Measurements from ENCODE around the gene DNAJC6.
"Not testable (repeated sequence)": the region's sequence is repeated elsewhere in the genome, so short reads cannot be mapped to it uniquely, and the experiment has no call there.

DNAJC6 gene

GRCh38 chr1:65277605-65278347 lies 31.6 kb upstream of the DNAJC6 start:
- no peak for DNase-seq (ENCODE audit: low spot score)
- no peak for TF ChIP-seq CTCF (IDR thresholded peaks at IDR 0.05; ENCODE audit: borderline replicate concordance, control extremely low read depth, extremely low read depth, insufficient read depth, missing control alignments)
- in situ Hi-C loops (cut with MboI; ENCODE audit: low sequenced_read_pairs, unreplicated experiment): no loop called here

- in situ Hi-C loops (cut with MboI; ENCODE audit: low sequenced_read_pairs, unreplicated experiment): no loop called here
- TF ChIP-seq CTCF (IDR thresholded peaks at IDR 0.05; ENCODE audit: borderline replicate concordance, control extremely low read depth, extremely low read depth, insufficient read depth, missing control alignments): no peak
- DNase-seq (ENCODE audit: low spot score): no peak
Measured at GRCh38 chr1:65278376-65279069, 30.8 kb upstream of the DNAJC6 start.

GRCh38 chr1:65279070-65279779 lies 30.1 kb upstream of the DNAJC6 start:
- in situ Hi-C loops (cut with MboI; ENCODE audit: low sequenced_read_pairs, unreplicated experiment): no loop called here
- no peak for DNase-seq (ENCODE audit: low spot score)
- TF ChIP-seq CTCF (IDR thresholded peaks at IDR 0.05; ENCODE audit: borderline replicate concordance, control extremely low read depth, extremely low read depth, insufficient read depth, missing control alignments): no peak

GRCh38 chr1:65281846-65282245 lies 27.5 kb upstream of the DNAJC6 start:
- no peak for DNase-seq (ENCODE audit: low spot score)
- TF ChIP-seq CTCF (IDR thresholded peaks at IDR 0.05; ENCODE audit: borderline replicate concordance, control extremely low read depth, extremely low read depth, insufficient read depth, missing control alignments): no peak
- in situ Hi-C loops (cut with MboI; ENCODE audit: low sequenced_read_pairs, unreplicated experiment): no loop called here

- no peak for TF ChIP-seq CTCF (IDR thresholded peaks at IDR 0.05; ENCODE audit: borderline replicate concordance, control extremely low read depth, extremely low read depth, insufficient read depth, missing control alignments)
- no peak for DNase-seq (ENCODE audit: low spot score)
- in situ Hi-C loops (cut with MboI; ENCODE audit: low sequenced_read_pairs, unreplicated experiment): no loop called here
Measured at GRCh38 chr1:65284229-65284628, 25.1 kb upstream of the DNAJC6 start.

GRCh38 chr1:65289449-65289848 lies 19.9 kb upstream of the DNAJC6 start:
- TF ChIP-seq CTCF (IDR thresholded peaks at IDR 0.05; ENCODE audit: borderline replicate concordance, control extremely low read depth, extremely low read depth, insufficient read depth, missing control alignments): no peak
- DNase-seq (ENCODE audit: low spot score): no peak
- in situ Hi-C loops (cut with MboI; ENCODE audit: low sequenced_read_pairs, unreplicated experiment): no loop called here

GRCh38 chr1:65291818-65292217 lies 17.5 kb upstream of the DNAJC6 start:
- in situ Hi-C loops (cut with MboI; ENCODE audit: low sequenced_read_pairs, unreplicated experiment); DNase-seq (ENCODE audit: low spot score): not testable (repeated sequence)
